Measurements from ENCODE around the gene CRADD. TPM values are rescaled to one million over a fixed set of nuclear protein-coding genes. Genes with fewer than 3 reads are reported as not detected.
A peak's percentile ranks its signal among the peaks of the same experiment; 100 is the strongest.

Gene CRADD
- polyA plus RNA-seq, 12 donors = 8.0 to 26.4 (median 14.1) TPM; not detected in 1

- DNase-seq = no peak
Observed at GRCh38 chr12:93895089-93895445, 217.9 kb downstream of the CRADD start.

GRCh38 chr12:93896427-93896826 is 219.3 kb downstream of the CRADD start:
- no peak for DNase-seq

DNA sequence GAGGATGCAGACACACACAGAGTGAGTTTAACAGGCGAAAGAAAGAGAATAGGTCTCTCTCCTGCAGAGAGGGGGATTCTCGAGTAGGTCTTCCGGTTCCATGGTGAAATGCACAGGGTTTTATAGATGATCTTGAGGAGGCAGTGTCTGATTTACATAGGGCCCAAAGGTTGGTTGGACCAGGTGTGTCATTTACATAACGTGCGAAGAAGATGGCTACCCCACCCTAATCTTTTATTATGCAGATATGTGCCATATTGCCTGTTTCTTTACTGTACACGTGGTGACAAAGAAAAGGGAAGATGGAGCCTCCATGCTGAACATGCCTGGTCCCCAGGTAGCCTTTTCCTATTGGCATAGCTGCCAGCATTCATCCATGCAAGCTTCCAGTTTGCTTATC is 219.8 kb downstream of the CRADD start:
- DNase-seq = no peak

GRCh38 chr12:93901739-93902138 is 224.6 kb downstream of the CRADD start:
- no peak for DNase-seq

DNA sequence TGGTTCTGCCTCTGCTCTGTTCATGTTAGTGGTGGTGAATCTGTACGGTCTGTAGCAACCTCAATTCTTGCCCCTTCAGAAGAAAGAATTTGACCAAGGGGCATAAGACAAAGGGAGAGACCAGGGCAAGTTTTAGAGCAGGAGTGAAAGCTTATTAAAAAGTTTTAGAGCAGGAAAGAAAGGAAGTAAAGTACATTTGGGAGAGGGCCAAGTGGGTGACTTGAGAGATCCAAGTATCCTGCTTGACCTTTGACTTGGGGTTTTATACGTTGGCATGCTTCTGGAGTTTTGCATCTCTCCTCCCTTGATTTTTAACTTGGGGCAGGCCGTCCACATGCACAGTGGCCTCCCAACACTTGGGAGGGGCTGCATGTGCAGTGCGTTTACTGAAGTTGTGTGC is 225.0 kb downstream of the CRADD start:
- no peak for DNase-seq

DNA sequence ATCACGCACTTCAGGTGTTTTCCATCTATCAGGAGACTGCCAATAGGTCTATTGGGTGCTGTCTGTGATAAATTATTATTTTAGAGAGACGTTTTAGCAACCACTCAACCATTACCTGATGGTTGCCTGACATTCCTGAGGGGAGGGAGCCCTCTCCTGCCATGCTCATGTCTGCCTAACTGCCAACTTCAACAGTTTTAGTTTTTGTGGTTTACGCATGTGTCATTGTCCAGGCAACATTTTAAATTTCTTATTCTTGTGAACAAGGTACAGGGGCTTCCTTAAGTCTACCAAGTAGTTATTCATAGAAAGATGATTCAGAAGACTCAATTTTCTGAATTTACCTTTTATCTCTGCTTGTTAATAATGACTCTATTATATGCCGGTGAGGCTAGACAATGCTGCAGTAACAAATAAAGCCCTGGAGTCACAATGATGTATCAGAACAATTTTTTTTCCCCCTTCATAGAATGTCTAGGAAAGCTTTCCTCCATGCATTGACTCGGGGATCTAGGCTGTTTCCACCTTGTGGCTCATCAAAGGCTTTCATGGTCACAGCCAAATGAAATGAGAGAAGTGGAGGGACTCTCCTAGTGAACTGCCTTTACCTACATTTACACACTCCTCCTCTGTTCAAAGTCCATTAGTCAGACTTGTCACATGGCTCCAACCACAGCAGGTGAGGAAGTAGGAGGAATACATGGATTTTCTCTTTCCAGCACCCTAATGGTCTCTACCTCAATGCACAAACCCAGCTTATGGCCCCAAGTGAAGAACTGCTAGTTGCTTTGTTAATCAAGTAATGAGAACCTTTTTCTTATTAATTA is 225.8 kb downstream of the CRADD start:
- DNase-seq = no peak

GRCh38 chr12:93904124-93904523 is 226.9 kb downstream of the CRADD start:
- DNase-seq = no peak

DNA sequence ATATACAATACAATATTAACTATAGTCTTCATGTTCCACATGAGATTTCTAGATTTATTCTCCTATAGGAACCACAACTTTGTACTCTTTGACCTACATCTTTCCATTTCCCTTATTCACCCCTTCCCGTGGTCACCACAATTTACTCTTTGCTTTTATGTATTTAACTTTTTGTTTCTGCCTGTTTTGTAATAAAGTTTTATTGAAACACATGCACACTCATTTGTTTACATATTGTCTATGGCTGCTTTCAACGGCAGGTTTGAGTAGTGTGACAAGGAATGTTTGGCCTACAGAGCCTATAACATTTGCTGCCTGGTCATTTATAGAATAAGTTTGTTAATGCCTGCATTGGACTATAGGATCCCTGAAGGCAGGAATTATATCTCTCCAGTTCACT is 231.1 kb downstream of the CRADD start:
- DNase-seq = no peak

- DNase-seq = peak; percentile 61
Observed at GRCh38 chr12:93908846-93909567, 231.8 kb downstream of the CRADD start.

DNA sequence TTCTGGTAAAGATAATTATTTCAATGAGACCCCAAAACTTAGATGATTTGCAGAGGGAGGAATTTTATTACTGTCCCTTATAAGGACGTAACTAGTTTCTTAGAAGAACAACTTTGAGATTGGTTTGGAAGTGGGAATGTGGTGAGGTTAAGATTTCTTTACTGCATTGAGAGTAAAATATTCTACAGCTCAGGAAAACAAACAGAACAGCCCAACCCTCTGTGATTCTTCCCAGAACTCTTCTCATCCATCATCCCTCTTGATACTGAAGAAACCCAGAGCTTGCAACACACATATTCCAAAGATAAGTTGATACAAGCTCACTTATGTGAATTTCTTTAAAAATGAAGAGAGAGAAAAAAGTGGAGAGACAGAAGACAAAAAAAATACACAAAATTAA is 234.2 kb downstream of the CRADD start:
- no peak for DNase-seq

DNA sequence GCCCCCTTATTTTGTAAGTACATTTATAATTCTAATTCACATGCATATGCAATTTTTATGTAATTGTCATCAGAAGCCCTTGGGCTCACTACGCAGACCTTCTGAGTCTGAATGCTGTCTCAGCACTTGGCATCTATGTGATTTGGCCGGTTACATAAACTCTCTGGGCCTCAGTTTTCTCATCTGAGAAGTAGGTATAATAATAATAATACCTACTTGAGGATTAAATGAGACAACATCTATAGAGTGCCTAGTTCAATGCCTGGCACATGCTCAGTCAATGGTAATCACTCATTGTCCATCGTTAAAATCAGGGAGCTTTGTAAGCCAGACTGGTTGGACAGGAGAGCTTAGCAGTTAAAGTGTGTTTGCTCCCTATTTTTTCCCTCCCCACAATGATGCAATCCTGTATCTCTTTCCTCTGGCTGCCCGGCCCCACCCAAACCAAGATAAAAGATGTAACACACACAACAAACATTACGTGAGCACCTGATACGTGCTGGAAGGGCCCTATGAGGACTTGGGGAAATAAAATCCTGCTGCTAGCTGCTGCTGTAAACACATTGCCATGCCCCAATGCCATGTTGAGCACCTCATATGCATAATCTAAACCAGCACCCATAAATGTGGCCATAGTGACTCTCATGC is 235.0 kb downstream of the CRADD start:
- DNase-seq = no peak

DNA sequence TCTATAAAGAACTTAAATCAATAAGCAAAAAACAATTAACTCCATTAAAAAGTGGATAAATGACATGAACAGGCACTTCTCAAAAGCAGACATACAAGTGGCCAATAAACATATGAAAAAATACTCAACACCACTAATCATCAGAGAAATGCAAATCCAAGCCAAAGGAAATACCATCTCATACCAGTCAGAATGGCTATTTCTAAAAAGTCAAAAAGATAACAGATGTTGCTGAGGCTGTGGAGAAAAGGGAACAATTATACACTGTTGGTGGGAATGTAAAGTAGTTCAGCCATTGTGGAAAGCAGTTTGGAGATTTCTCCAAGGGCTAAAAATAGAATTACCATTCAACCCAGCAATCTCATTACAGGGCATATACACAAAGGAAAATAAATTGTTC is 236.7 kb downstream of the CRADD start:
- no peak for DNase-seq

GRCh38 chr12:93914281-93914680 is 237.1 kb downstream of the CRADD start:
- DNase-seq = no peak

DNA sequence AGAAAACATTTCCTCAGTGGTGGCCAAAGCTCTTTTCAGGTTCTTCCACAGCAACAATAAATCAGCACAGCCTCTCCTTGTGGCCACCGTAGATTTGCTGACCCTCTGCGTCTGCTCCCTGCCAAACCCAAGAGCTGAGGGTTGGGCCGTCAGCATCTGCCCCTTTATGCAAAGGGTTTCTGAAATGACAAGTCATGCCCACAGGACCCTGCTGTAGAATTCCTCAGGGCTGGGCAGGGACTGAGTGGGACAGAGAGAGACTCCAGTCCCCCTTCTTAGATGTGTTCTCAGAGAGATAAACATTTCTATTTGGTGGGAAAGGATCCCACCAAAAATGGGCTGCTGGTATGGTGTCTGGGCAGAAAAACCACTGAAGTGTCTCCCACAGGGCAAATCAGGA is 238.2 kb downstream of the CRADD start:
- no peak for DNase-seq

GRCh38 chr12:93916402-93916801 is 239.2 kb downstream of the CRADD start:
- DNase-seq = no peak

DNA sequence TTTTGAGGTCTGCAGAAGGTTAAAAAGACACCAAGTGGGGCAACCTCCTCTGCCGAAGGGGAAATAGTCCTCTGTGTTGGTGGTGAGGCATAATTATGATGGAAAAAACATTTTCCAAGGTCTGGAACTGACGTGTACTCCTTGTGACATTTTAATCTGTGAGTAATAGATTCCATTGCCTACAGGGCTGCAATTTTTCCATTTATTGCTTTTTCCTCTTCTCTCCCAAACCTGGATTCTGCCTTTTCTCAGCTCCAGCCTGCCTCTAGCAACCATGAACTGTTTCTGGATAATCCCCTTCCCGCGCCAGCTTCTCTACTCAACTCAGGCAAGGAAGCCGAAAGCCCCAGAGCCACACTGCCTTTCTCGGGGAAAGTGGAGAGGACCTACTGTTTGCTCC is 241.1 kb downstream of the CRADD start:
- DNase-seq = peak; percentile 24

- no peak for DNase-seq
Observed at GRCh38 chr12:93918900-93919299, 241.7 kb downstream of the CRADD start.

DNA sequence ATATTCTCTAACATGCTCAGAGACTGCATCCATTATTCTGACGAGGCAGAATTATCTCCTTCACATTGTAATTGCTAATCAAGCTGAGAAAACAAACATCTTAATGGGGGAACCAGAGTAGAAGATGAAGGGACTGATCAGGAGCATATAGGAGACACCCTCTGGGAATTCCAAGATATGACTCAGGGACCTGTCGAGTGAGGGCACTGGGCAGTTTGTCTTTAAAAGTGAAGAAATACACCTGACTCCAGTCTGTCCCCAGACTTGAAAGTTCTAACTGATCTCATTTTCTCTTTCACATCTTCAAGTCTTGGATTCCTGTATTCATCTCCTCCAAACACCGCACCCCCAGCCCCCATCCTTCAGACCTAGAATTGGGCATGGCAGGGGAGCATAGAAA is 244.3 kb downstream of the CRADD start:
- DNase-seq = no peak

- no peak for DNase-seq
Observed at GRCh38 chr12:93922583-93923006, 245.4 kb downstream of the CRADD start.

DNA sequence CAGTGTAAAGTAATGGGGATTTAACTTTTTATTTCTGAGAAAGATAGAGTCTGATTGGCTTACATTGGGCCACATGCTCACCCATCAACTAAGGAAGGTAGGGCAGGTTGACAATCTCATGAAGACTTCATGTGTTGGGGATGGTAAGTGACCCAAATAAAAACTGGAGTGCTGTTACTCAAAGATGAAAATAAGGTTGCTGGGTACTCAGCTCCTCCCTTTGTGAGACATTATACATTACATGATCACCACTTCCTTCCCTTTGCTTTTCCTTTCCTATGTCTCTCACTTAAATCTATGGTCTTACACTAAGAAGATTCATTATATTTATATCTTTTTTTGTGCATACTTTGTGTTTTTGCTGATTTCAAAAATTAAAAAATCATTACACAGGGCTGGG is 247.2 kb downstream of the CRADD start:
- DNase-seq = no peak

DNA sequence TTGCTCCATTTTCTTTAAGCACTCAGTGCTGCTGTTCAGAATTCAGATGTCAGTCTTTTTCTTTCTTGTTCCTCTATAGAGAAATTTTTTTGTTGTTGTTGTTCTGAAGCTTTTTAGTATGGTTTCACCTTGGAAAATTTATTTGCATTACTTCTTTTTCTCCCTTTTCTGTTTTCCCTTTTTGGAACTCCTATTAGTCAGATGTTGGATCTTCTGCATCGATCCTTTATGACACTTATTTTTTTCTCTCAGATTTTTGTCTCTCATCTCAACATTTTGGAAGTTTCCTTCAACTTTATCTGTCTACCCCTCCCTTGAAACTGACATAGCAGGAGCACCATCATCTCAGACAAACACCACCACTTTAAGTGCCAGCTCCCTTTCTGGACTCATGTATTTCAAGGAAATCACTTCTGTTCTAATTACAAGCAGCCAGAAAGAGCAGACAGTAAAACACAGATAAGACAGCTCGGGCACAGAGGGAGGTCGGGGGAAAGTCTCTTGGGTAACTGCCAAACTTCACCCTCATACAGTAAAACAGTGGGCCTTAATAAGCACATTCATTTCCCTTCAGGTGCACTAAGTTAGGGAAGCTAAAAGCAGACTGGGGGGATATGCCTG is 248.5 kb downstream of the CRADD start:
- no peak for DNase-seq

GRCh38 chr12:93926237-93926636 is 249.1 kb downstream of the CRADD start:
- DNase-seq = no peak

All from muscle of arm (tissue), 12 donors.